HG03045 (cell line): Measurements from ENCODE around the gene CNDP1.

Source experiments
- ATAC-seq: cut with Tn5 transposase; IDR thresholded peaks from one replicate; pipeline ENCODE4 v1.9.1; 2021; ENCODE audit warnings: mild to moderate bottlenecking, moderate library complexity; ENCODE audit not compliant: unreplicated experiment

CNDP1 gene

DNA sequence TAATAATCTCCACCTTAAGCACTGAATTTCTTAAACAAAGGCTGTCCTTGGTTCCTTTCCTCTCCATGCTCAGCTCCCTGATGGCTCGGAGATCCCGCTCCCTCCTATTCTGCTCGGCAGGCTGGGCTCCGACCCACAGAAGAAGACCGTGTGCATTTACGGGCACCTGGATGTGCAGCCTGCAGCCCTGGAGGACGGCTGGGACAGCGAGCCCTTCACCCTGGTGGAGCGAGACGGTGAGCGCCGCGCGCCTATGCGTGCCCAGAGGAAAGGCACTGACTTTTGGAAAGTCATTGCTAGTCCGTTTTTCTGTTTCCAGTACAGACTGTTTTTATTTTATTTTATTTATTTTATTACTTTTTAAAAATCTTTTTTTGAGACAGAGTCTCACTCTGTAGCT lies 28.5 kb upstream of the CNDP1 start:
- ATAC-seq, result no peak

DNA sequence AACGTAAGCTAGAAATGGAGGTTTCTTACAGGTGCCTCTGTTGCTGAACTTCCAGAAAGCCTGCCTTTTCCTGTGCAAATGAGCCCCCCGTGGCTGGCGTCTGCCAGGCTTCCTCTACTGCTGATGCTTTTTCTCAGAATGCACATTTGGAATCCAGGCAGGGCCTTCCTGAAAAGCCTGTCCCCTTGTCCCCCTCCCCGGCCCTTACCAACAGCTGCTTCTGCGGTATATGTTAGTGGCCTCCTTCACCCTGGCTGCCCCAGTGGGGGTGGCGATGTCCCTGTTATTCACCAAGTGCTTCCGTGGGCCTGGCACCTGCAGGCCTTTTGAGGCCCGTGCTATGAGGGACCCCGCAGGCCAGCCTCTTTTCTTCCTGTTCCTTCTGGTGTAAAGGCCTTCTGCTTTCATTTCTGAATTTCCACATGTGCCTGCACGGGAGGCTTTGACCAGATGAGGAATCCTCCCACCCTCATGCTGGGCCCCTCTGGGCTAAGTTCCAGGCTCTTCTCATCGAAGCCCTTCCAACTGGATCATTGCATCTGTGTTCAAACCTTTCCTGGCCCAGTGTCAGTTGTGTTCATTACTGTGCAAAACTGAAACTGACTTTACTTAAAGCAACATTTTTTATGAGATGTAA lies 27.7 kb upstream of the CNDP1 start:
- ATAC-seq, result no peak

DNA sequence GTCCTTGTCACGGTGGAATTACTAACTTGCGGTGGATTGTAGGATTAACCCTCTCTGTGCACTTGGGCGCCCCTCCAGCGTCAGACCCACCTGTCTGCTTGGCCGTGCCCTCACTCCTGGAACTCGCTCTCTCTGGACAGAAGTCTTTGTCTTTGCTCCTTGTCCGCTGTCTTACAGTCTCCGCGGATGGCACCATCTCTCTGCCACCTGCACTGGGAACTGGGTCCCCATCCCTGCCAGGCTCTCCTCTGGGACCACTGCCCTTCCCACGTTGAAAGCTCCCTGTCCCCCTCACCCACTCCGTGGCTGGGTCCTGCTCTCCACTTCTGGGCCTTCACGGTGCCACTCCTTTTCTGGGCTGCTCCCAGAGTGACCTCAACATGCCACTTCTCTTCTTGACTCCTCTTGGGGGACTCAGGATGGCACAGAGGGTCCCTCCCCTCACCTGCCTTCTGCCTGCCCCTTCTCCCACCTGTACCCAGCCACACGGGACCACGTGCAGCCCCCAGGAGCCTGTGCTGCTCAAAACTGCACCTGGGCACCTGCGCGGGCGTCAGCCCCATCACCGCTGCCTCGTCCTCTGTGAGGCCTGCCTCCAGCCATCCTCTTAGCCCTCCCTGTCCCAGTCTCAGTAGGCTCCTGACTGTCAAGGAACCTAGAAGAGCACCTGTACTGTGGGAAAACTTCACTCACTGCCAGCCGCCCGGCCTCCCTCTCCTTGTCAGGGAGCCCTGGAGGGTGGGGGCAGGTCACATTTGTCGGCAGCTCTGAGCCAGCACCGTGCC lies 27.0 kb upstream of the CNDP1 start:
- no peak for ATAC-seq

DNA sequence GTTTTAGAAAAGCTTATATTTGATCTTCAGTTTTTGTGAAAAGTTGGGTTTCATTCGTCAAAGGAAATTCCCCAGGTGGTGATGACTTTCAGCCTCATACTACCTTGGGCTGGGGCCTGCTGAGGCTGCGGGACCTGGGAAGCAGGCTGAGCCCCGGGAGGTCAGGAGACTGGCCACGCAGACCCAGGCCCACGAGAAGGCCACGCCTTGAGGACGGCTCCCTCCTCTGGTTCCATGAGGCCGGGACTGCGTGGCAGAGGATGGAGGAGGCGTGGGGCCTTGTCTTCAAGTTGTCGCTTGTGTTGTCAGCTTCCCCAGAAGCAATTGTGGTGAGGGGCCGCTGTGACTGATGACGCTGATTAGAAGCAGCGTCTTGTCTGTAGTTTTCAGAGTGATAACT lies 26.4 kb upstream of the CNDP1 start:
- no peak for ATAC-seq

DNA sequence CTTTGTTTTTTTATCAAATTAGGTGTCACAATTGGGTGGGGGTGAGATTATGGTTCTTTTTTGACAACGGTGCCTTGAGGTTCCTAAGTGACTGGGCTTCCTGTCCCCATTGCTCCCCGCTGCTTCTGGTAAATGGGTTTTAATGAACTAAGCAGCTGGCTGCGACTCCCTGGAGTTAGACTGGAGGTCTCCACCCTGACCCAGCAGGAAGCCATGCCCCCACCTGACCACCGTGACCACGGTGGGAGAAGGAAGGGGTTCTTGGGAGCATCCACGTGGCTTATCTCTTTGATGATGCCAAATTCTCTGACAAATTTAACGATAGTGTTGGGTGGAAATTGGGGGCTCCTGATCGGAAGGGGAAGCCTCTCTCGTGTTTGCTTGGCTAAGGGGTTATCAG lies 25.9 kb upstream of the CNDP1 start:
- no peak for ATAC-seq

DNA sequence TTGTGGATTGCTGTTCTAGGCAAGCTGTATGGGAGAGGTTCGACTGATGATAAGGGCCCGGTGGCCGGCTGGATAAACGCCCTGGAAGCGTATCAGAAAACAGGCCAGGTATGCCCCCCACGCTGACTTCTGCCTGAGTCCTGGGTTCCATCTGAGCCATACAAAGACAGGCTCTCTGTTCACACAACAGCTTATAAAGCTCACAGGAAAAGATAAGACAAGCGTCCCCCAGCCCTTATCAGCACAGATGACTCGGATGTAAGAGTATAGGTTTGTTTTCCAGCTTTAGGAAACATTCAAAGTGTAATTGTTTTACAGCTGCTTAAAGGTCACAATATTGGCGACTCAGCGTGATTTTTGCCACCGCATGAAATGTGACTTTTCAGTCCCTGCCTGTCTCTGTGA lies 25.5 kb upstream of the CNDP1 start:
- no peak for ATAC-seq

DNA sequence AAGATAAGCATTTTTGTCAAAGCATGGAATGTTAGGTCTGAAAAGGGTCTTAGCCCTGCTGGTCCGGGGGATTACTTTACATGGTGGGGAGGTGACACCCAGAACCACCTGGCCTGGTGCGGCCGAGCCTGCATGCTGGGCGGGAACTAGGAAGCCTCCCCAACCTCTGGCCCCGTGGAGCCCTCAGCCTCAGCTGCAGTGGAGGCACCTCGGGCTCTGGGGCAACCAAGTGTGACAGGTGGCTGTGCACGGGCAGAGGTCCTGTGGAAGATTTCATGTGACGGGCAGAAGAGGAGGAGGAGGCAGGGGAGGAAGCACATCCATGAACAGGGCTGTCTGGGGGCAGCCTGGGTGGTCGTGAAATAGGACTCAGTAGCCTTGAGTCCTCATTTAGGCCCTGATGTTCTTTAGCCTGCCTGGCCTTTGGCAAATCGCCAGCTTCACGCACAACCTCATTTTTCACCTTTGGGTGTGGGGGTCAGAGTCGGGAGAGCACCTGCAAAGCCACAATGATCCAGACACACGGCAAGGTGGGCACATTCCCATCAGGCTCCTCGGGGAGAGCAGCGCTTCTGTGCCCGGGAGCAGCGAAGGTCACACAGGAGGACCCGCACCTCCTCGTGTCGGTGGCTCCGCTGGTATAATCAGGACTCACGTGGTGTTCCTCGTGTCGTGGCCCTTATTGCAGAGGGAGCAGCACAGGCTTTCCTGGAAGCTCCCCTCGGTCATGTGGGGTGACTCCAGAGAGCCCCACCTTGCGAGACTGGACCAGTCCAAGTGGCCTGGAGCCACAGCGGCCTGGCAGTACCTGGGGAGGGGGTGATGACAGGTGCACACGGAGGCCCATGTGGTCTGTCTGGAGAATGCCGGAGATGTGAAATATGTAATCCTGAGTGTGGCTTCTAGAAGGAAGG lies 24.2 kb upstream of the CNDP1 start:
- no peak for ATAC-seq

DNA sequence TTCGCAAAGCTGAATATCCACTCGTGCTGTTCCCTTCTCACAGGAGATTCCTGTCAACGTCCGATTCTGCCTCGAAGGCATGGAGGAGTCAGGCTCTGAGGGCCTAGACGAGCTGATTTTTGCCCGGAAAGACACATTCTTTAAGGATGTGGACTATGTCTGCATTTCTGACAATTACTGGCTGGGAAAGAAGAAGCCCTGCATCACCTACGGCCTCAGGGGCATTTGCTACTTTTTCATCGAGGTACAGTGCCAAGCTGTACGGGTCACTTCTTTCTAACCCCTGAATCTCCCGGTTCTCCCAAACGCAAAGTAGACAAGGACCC lies 23.6 kb upstream of the CNDP1 start:
- ATAC-seq, result no peak

DNA sequence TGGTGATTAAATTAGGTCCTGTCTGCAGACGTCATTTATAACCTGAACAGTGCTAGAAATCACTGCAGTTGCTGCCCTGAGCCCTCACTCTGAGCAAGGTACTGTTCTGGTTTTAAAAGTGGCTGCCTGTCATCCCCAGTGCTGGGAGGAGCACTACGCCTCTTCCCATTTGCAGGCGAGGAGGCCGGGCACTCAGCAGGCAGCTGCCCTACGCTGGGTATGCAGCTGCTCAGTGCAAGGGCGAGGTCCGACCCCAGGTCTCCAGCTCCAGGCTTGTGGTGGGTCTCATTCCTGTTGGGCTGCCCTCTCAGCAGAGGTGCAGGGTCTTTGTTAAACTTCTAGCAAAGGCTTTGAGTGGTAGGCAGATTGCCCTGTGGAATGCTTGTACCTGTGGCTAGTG lies 22.5 kb upstream of the CNDP1 start:
- ATAC-seq, result no peak

DNA sequence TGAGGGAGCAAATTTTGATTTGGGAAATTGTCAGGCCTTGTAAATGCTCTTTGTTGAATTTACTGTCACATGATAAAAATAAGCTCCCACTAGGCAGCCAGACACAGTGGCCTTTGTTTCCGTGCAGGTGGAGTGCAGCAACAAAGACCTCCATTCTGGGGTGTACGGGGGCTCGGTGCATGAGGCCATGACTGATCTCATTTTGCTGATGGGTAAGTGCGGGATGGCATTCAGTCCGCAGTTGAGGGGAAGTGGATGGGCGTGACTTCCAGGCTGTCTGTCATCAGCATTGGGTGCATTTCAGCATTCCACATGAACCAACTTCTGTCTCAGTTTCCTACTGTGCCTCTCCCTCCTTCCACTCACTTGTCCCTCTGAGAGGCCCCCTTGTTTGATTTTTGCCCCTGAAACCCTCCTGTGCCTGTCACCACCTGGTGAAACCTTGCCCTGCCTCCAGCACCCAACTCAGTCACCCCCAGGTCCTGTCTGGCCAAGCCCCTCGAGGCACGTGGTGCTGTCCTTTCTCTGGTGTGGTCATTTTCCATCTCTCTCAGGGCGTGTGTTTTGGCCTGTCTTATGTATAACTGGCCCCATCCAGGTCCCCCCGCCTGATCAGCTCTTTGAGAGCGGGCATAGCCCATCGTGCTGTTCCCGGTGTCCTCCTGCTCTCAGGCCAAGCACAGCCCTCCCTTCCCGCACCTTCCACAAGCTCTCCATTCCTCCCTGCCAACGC lies 21.8 kb upstream of the CNDP1 start:
- no peak for ATAC-seq

DNA sequence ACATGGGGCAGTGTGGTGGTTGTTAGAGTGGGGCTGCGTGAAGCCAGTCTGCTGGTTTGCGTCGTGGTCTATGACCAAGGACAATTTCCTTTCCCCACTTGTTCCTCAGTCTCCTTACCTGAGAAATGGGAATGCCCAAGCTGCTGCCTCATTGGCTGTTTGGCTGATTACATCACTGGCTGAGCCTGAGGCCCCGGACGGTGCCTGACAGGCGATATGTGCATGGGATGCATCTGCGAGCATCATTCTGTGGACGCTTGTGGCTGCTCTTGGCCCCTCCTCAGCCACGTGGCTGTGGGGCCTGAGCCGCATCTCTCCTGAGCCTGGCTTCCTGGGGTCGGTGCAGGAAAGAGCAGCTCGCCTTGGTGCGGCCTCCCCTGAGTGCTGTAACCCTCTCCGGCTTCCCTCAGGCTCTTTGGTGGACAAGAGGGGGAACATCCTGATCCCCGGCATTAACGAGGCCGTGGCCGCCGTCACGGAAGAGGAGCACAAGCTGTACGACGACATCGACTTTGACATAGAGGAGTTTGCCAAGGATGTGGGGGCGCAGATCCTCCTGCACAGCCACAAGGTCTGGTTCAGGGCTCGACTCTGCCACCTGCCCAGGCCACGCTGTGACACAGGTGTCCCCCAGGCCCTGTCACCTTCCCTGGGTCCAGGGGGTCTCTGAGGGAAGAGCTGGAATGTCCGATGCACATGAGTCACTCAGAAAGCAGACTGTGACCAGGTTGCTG lies 21.0 kb upstream of the CNDP1 start:
- no peak for ATAC-seq

DNA sequence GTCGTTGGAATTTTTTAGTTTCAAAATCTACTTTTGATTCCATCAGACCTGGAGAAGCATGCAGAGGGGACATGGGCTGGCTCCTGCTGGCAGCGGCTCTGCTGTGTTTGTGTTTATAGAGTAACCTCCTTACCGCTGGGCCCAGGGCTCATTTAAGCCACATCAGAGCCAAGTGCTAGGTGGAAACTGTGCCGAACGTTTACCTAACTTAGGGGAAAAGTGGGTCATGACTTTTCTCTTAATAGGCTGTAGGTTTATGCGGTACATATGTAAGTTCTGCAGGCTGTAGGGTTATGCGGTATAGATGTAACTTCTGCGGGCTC lies 20.5 kb upstream of the CNDP1 start:
- ATAC-seq, result no peak

DNA sequence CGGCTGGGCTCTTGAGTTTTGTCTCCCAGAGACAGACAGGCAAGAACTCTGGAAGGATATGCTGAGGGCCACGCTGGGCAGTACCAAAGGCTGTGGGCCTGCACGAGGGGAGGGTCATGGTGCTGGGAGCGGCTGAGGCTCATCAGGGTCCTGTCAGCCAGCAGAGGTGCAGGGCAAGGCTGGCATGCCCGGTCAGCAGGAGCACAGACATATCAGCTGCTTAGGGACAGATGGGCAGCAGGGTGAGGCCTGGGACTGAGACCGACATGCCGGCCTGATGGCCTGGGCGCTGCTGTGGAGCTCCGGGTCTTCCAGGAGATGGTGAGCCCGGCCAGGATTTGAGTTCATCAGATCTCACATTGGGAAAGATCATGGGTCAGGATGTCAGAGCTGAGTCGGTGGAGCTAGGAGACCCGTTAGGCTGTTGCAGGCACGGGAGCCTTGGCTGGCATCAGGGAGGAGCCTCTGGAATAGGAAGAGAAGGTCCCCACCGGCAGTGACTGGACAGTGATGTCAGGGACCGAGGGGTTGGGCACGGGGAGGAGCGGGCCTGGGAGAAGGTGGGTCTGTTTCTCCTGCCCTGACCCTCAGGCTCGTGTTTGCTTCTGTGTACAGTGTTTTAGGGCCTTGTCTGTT lies 19.3 kb upstream of the CNDP1 start:
- no peak for ATAC-seq

DNA sequence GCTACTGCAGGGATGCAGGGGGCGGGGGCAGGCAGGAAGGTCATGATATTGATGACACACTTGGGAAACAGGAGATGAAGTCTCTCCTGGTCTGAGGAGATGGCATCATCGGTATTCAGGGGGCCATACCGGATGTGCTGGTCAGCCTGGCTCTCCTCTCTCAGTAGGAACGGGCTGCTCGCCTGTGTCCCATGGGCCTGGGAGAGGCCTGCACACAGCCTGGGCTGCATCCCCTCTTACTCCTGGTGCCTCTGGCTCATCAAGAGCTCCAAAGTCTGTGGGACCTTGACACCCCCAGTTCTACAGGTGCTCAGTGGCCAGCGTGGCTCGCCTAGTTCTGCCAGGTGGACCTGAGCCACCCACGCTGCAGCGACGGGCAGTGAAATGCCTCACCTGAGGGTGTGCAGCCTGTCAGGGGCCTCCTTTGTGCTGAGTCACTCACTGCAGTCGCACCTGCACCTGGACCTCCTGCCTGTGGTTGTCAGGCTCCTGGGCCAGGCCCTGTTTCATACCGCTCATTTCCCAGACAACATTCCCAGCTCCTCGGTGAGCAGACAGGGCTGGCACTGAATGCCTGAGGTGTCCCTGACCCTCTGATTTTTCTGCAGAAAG lies 18.6 kb upstream of the CNDP1 start:
- no peak for ATAC-seq

DNA sequence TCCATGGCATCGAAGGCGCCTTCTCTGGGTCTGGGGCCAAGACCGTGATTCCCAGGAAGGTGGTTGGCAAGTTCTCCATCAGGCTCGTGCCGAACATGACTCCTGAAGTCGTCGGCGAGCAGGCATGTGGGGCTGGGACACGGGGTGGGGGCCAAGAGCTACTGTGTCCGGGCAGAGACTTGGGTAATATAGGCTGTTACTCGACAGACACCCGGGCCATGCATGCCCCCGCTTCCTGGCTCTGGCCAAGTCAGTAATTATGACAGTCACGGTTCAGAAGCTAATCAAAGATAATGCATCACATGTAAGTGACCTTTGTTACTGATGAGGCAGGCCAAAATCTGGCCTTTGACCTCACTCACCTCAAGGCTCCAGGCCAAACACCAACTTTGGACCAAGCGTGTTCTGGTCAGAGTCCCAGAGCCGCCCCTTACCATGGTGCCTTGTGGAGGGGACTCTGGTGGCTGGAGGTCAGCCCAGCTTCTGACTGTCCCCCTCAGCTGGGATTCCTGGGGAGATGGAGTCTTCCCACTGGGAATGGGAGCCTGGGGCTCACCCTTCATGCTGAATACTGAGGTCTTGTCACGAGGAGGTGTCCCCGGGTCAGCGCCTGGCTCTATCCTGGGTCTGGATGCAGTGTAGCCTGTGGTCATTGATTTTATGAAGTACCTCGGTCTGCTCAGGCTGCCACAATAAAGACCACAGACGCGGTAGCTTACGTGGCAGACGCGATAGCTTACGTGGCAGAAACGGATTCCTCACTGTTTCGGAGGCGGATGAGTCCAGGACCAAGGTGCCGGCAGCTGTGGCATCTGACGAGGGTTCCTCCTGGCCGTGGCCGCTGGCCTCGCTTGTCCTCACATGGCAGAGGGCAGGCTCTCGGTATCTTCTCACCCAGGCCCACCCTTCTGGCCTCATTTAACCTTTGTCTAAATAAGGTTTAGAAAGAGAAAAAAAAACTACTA lies 17.7 kb upstream of the CNDP1 start:
- no peak for ATAC-seq

DNA sequence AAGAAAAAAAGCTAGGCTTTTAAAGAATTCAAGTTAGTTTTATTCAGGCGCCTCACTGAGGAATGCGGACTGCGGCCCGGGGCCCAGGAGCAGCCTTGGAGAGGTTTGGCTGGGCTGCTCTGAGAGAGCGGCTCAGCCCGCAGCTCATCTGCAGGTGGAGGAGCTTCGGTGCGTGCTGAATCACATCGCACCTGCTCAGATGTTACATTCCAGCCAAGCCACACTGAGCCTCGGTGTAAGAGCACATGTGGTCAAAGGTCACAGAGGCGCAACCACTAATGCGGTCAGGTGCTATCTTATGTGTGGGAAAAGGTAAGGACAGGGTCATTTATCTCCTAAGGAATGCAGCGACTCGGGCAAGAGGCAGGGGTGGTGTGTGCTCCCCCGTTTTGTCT lies 17.1 kb upstream of the CNDP1 start:
- no peak for ATAC-seq

DNA sequence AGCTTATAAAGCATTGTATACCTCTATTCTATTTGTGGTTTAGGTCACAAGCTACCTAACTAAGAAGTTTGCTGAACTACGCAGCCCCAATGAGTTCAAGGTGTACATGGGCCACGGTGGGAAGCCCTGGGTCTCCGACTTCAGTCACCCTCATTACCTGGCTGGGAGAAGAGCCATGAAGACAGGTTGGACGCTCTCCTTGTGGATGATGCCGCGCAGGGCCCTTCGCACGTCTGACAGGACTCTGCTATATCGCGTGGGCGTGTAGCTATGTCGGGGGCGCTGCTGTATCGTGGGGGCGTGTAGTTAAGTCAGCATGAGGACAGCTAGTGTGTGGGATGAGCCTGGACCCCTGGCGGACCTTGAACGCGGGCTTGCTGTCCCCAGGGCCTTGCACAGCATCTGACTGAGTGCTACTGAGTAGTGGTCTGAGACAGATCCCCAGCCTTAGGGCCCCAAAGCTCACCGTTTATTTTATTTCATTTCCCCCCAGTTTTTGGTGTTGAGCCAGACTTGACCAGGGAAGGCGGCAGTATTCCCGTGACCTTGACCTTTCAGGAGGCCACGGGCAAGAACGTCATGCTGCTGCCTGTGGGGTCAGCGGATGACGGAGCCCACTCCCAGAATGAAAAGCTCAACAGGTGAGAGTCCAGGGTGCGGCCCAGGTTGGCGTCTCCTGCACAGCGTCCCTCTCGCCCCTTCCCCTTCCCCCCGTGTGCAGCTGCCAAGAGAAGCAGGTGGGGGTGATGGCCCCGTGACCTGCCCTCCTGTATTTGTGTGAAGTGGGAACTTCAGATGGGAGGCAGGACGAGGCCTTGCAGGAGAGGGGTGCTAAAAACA lies 15.6 kb upstream of the CNDP1 start:
- no peak for ATAC-seq
